HL-60 (cell line): ENCODE measurements around the gene CLDN2.

Experiments used
- GABPA ChIP-seq: IDR thresholded peaks from 2 replicates; pipeline ENCODE4 v1.6.1; 2012; ENCODE audit warnings: low read depth
- POLR2AphosphoS5 ChIP-seq: IDR thresholded peaks from 2 replicates; pipeline ENCODE4 v1.6.1; 2012; ENCODE audit warnings: low read depth
- SPI1 ChIP-seq: IDR thresholded peaks from 2 replicates; pipeline ENCODE4 v1.6.1; 2012; ENCODE audit warnings: low read depth, mild to moderate bottlenecking, borderline replicate concordance
- TF ChIP-seq, protein P1 (sequence below): IDR thresholded peaks from 2 replicates; pipeline ENCODE4 v1.6.1; 2012; ENCODE audit warnings: low read depth; ENCODE audit not compliant: insufficient replicate concordance
- TF ChIP-seq, protein P2 (sequence below): IDR thresholded peaks from one replicate; pipeline ENCODE4 v1.5.1; 2011; ENCODE audit warnings: low read length, control low read depth, inconsistent platforms; ENCODE audit not compliant: insufficient read depth

DNA sequence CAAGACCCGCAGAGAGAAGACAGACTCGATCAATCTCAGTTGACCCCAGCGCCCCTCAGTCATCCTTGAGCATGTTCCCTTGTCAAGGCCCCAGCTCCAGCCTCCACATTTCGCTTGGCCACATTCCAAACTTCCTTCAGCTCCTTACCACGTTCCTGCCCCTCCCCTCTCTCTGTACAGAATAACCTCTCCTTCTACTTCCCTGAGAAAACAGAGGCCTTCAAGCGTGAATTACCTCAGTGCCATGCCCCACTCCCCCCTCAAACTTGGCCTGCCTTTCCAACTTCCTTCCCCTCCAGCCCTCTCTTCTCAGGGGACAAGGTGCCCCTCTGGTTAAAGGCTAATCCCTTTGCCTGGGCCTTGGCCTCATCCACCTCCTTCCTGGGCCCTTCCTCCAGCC, 13.8 kb upstream of the CLDN2 start:
- TF ChIP-seq, protein P1, sequence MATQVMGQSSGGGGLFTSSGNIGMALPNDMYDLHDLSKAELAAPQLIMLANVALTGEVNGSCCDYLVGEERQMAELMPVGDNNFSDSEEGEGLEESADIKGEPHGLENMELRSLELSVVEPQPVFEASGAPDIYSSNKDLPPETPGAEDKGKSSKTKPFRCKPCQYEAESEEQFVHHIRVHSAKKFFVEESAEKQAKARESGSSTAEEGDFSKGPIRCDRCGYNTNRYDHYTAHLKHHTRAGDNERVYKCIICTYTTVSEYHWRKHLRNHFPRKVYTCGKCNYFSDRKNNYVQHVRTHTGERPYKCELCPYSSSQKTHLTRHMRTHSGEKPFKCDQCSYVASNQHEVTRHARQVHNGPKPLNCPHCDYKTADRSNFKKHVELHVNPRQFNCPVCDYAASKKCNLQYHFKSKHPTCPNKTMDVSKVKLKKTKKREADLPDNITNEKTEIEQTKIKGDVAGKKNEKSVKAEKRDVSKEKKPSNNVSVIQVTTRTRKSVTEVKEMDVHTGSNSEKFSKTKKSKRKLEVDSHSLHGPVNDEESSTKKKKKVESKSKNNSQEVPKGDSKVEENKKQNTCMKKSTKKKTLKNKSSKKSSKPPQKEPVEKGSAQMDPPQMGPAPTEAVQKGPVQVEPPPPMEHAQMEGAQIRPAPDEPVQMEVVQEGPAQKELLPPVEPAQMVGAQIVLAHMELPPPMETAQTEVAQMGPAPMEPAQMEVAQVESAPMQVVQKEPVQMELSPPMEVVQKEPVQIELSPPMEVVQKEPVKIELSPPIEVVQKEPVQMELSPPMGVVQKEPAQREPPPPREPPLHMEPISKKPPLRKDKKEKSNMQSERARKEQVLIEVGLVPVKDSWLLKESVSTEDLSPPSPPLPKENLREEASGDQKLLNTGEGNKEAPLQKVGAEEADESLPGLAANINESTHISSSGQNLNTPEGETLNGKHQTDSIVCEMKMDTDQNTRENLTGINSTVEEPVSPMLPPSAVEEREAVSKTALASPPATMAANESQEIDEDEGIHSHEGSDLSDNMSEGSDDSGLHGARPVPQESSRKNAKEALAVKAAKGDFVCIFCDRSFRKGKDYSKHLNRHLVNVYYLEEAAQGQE, result no peak
- TF ChIP-seq POLR2AphosphoS5, result no peak
- TF ChIP-seq, protein P2, sequence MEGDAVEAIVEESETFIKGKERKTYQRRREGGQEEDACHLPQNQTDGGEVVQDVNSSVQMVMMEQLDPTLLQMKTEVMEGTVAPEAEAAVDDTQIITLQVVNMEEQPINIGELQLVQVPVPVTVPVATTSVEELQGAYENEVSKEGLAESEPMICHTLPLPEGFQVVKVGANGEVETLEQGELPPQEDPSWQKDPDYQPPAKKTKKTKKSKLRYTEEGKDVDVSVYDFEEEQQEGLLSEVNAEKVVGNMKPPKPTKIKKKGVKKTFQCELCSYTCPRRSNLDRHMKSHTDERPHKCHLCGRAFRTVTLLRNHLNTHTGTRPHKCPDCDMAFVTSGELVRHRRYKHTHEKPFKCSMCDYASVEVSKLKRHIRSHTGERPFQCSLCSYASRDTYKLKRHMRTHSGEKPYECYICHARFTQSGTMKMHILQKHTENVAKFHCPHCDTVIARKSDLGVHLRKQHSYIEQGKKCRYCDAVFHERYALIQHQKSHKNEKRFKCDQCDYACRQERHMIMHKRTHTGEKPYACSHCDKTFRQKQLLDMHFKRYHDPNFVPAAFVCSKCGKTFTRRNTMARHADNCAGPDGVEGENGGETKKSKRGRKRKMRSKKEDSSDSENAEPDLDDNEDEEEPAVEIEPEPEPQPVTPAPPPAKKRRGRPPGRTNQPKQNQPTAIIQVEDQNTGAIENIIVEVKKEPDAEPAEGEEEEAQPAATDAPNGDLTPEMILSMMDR, result no peak
- TF ChIP-seq GABPA, result no peak
- TF ChIP-seq SPI1, result no peak
